BJ (cell line): ENCODE measurements around the gene CHCHD6. TPM values are rescaled to one million over a fixed set of nuclear protein-coding genes. Genes with fewer than 3 reads are reported as not detected.

Source experiments
- CTCF ChIA-PET: fragments of 350-600 bp; formaldehyde crosslinking; extraction: SDS; loops from one replicate; lab custom pipeline; 2021; ENCODE audit warnings: antibody characterized with exemption, inconsistent platforms; lab: Yijun Ruan, JAX
- POLR2A ChIA-PET: fragments of 300-600 bp; sonication (Branson Sonifier 250); formaldehyde crosslinking; extraction: SDS; loops from one replicate; lab custom pipeline; 2021; ENCODE audit warnings: antibody characterized with exemption; lab: Charles Lee
- DNase-seq: peaks from one replicate; pipeline ENCODE4 v3.0.0-alpha.2; 2011; ENCODE audit warnings: low read depth
- H3K27me3 ChIP-seq: 2 replicates; pipeline ENCODE4 v1.6.0; 2011; ENCODE audit warnings: low read length; ENCODE audit not compliant: control insufficient read depth, insufficient read depth
- H3K36me3 ChIP-seq: 2 replicates; pipeline ENCODE4 v1.5.1; 2011; ENCODE audit warnings: low read length; ENCODE audit not compliant: control insufficient read depth, insufficient read depth
- H3K4me3 ChIP-seq: 2 replicates; pipeline ENCODE4 v1.5.1; 2011; ENCODE audit warnings: low read depth, mild to moderate bottlenecking, control low read depth, low read length
- CTCF ChIP-seq: IDR thresholded peaks from 2 replicates; pipeline ENCODE4 v1.5.1; 2011; ENCODE audit warnings: low read depth, mild to moderate bottlenecking, control low read depth, inconsistent platforms, low read length, moderate library complexity; ENCODE audit not compliant: insufficient read depth
- polyA plus RNA-seq: library from polyadenylated mRNA; depleted of rRNA; stranded (reverse); fragments of >200 nt; gene quantifications from 2 replicates; pipeline ENCODE4 v1.2.3, GENCODE V29; 2011

The CHCHD6 gene
- polyA plus RNA-seq, 1 experiment = 23.7 TPM

- ChIA-PET CTCF (interaction anchor here (0.6 to 1.3 kb wide), 4 partner anchors 12 to 372 kb away, joined by 3 to 6 read pairs (median 3); no protein-coding TSS in a partner anchor), POLR2A (no interaction called here)
- TF ChIP-seq CTCF = no peak
- no peak for DNase-seq
- no peaks in the 10 kb centered on the region for H3K36me3 ChIP-seq
- H3K27me3 ChIP-seq = no peaks in the 10 kb centered on the region
- H3K4me3 ChIP-seq = no peak overlapping the region
Observed at GRCh38 chr3:126895178-126896066, 191.4 kb downstream of the CHCHD6 start.

- TF ChIP-seq CTCF = no peak
- ChIA-PET CTCF (interaction anchor here (1.0 to 1.3 kb wide), 3 partner anchors 13 to 143 kb away, joined by 3 to 6 read pairs (median 3); no protein-coding TSS in a partner anchor), POLR2A (no interaction called here)
- H3K27me3 ChIP-seq = no peaks in the 10 kb centered on the region
- no peak overlapping the region for H3K4me3 ChIP-seq
- no peaks in the 10 kb centered on the region for H3K36me3 ChIP-seq
- DNase-seq = no peak
Observed at GRCh38 chr3:126896067-126896441, 192.0 kb downstream of the CHCHD6 start.

- Histone ChIP-seq H3K27me3 (no peaks in the 10 kb centered on the region), H3K4me3 (no peak overlapping the region), H3K36me3 (no peaks in the 10 kb centered on the region)
- no peak for TF ChIP-seq CTCF
- POLR2A ChIA-PET = no interaction called here
- DNase-seq = no peak
- CTCF ChIA-PET = no interaction called here
Observed at GRCh38 chr3:126896968-126897367, 192.9 kb downstream of the CHCHD6 start.

- no peak for TF ChIP-seq CTCF
- POLR2A ChIA-PET = no interaction called here
- Histone ChIP-seq H3K36me3 (no peaks in the 10 kb centered on the region), H3K27me3 (no peaks in the 10 kb centered on the region), H3K4me3 (no peak overlapping the region)
- DNase-seq = no peak
- CTCF ChIA-PET = interaction anchor here (1.2 kb wide), 1 partner anchor 31 kb away, joined by 3 read pairs; no protein-coding TSS in a partner anchor
Observed at GRCh38 chr3:126897943-126898342, 193.9 kb downstream of the CHCHD6 start.

GRCh38 chr3:126900859-126901540 lies 197.0 kb downstream of the CHCHD6 start:
- POLR2A ChIA-PET = no interaction called here
- Histone ChIP-seq H3K27me3 (no peaks in the 10 kb centered on the region), H3K36me3 (no peaks in the 10 kb centered on the region), H3K4me3 (no peak overlapping the region)
- DNase-seq = no peak
- no peak for TF ChIP-seq CTCF
- CTCF ChIA-PET = interaction anchor here (2.0 kb wide), 1 partner anchor 11 kb away, joined by 5 read pairs; no protein-coding TSS in a partner anchor
